ENCODE data around the gene NCAPG2. TPM values are rescaled to one million over a fixed set of nuclear protein-coding genes. Genes with fewer than 3 reads are reported as not detected.

The NCAPG2 gene
- total RNA-seq, 4 donors from 2014 or later = 7.3 to 23.1 (median 13.7) TPM

- 93% methylated on average over 4 of the region's 4 CpGs; no CpG with 5 or more reads in 1 of the 2 donors for WGBS, 2 donors
- H3K9me3 ChIP-seq = peaks cover 0 to 5% (median 0%) of the 10 kb centered on the region in 3 donors
Observed at GRCh38 chr7:158596745-158597144, 107.9 kb downstream of the NCAPG2 start.

GRCh38 chr7:158596309-158596708, 108.3 kb downstream of the NCAPG2 start:
- Histone ChIP-seq H3K9me3 (peaks cover 0 to 5% (median 0%) of the 10 kb centered on the region in 3 donors), H3K27me3 (no peaks in the 10 kb centered on the region), H3K4me3 (no peak overlapping the region), H3K27ac (no peak overlapping the region), H3K4me1 (no peaks in the 10 kb centered on the region), H3K36me3 (no peaks in the 10 kb centered on the region)
- TF ChIP-seq POLR2A (IDR thresholded peaks at IDR 0.05) (no peak), CTCF (IDR thresholded peaks at IDR 0.05) (no peak)
- 98 to 100% methylated on average over 2 to 4 of the region's 4 CpGs for WGBS, 2 donors
- intact Hi-C loops (cut with DNase I) = loop anchor here (10.0 kb wide), 1 partner anchor 62 kb away; no protein-coding TSS in a partner anchor
- no peak for DNase-seq

More at GRCh38 chr7:158596745-158597144, 107.9 kb downstream of the NCAPG2 start:
- intact Hi-C loops (cut with DNase I) = loop anchor here (10.0 kb wide), 1 partner anchor 62 kb away; no protein-coding TSS in a partner anchor
- no peak for DNase-seq
- no peaks in the 10 kb centered on the region for H3K4me1 ChIP-seq
- no peak overlapping the region for H3K27ac ChIP-seq
- TF ChIP-seq POLR2A (IDR thresholded peaks at IDR 0.05) (no peak), CTCF (IDR thresholded peaks at IDR 0.05) (no peak)
- no peak overlapping the region for H3K4me3 ChIP-seq
- no peaks in the 10 kb centered on the region for H3K36me3 ChIP-seq
- H3K27me3 ChIP-seq = no peaks in the 10 kb centered on the region

GRCh38 chr7:158595068-158595467, 109.5 kb downstream of the NCAPG2 start:
- no peak overlapping the region for H3K4me3 ChIP-seq
- TF ChIP-seq CTCF (IDR thresholded peaks at IDR 0.05) (no peak), POLR2A (IDR thresholded peaks at IDR 0.05) (no peak)
- 33 to 53% methylated on average over 3 of the region's 3 CpGs for WGBS, 2 donors
- intact Hi-C loops (cut with DNase I) = loop anchor here (10.0 kb wide), 1 partner anchor 60 kb away; no protein-coding TSS in a partner anchor
- no peaks in the 10 kb centered on the region for H3K36me3 ChIP-seq
- H3K9me3 ChIP-seq = peaks cover 0 to 5% (median 0%) of the 10 kb centered on the region in 3 donors
- no peak overlapping the region for H3K27ac ChIP-seq
- DNase-seq = no peak
- H3K27me3 ChIP-seq = peaks cover 0 to 8% (median 0%) of the 10 kb centered on the region in 4 donors
- H3K4me1 ChIP-seq = no peaks in the 10 kb centered on the region

- Histone ChIP-seq H3K27me3 (peaks cover 0 to 26% (median 0%) of the 10 kb centered on the region in 4 donors), H3K4me3 (no peak overlapping the region), H3K4me1 (peaks cover 0 to 7% (median 0%) of the 10 kb centered on the region in 3 donors), H3K27ac (no peak overlapping the region), H3K9me3 (peaks cover 0 to 5% (median 0%) of the 10 kb centered on the region in 3 donors), H3K36me3 (no peaks in the 10 kb centered on the region)
- 44 to 60% methylated on average over 1 of the region's 1 CpG for WGBS, 2 donors
- DNase-seq = no peak
- intact Hi-C loops (cut with DNase I) = loop anchor here (10.0 kb wide), 1 partner anchor 58 kb away; no protein-coding TSS in a partner anchor
- TF ChIP-seq POLR2A (IDR thresholded peaks at IDR 0.05) (no peak), CTCF (IDR thresholded peaks at IDR 0.05) (no peak)
Observed at GRCh38 chr7:158592541-158592940, 112.1 kb downstream of the NCAPG2 start.

GRCh38 chr7:158591944-158592343, 112.7 kb downstream of the NCAPG2 start:
- WGBS, 2 donors = 71 to 89% methylated on average over 6 to 14 of the region's 15 CpGs
- no peak for TF ChIP-seq POLR2A (IDR thresholded peaks at IDR 0.05)
- TF ChIP-seq CTCF (IDR thresholded peaks at IDR 0.05) = no peak
- DNase-seq = no peak
- H3K27ac ChIP-seq = no peak overlapping the region
- H3K4me3 ChIP-seq = no peak overlapping the region
- H3K9me3 ChIP-seq = peaks cover 0 to 5% (median 0%) of the 10 kb centered on the region in 3 donors
- intact Hi-C loops (cut with DNase I) = loop anchor here (10.0 kb wide), 1 partner anchor 57 kb away; no protein-coding TSS in a partner anchor
- H3K36me3 ChIP-seq = no peaks in the 10 kb centered on the region
- H3K4me1 ChIP-seq = peaks cover 4 to 13% (median 6%) of the 10 kb centered on the region in 3 donors
- peaks cover 0 to 32% (median 0%) of the 10 kb centered on the region in 4 donors for H3K27me3 ChIP-seq
